ENCODE results near the gene JAG2.

The JAG2 gene

GRCh38 chr14:105181549-105182295 is 13.1 kb upstream of the JAG2 start:
- Mint-ChIP-seq H3K27me3 (peaks cover 64% of the 10 kb centered on the region), H3K4me1 (ENCODE audit: low read depth) (peaks cover 44% of the 10 kb centered on the region), H3K36me3 (ENCODE audit: low read depth) (peaks cover 20% of the 10 kb centered on the region), H3K9me3 (no peaks in the 10 kb centered on the region), H3K27ac (no peak overlapping the region), H3K4me3 (peak overlapping the region; percentile 22)
- intact Hi-C loops (cut with micrococcal nuclease) = no loop called here

- Mint-ChIP-seq H3K4me3 (peak within 1 kb of the TSS; percentile 80), H3K27ac (peak within 1 kb of the TSS; percentile 42), H3K27me3 (peaks cover 70% of the 10 kb centered on the region), H3K4me1 (ENCODE audit: low read depth) (peaks cover 48% of the 10 kb centered on the region), H3K36me3 (ENCODE audit: low read depth) (peaks cover 29% of the 10 kb centered on the region), H3K9me3 (no peaks in the 10 kb centered on the region)
- intact Hi-C loops (cut with micrococcal nuclease) = no loop called here
Observed at GRCh38 chr14:105180592-105181548, 12.3 kb upstream of the JAG2 start, which contains the start of gene NUDT14. Gene NUDT14, minus strand, starts transcription at chr14:105181312. Its CDS starts 103 bp downstream, at chr14:105181209.

DNA sequence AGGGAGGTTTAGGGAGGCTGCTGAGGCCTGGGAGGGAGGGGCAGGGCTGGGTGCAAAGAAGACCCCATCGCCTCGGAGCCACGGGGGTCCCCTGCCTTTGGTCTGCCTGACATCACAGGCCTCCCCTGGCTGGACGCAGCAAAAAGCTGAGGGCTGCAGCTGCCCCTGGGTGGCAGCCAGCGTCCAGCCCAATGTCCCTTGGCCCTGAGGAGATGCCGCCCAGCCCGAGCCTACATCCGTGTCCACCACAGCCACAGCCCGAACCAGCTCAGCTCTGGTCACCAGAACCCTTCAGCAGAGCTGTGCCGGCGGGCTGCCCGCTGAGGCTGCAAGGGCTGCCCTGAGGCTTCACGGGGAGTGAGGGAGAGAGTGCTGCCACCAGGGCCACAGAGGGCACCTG is 10.6 kb upstream of the JAG2 start:
- peaks cover 72% of the 10 kb centered on the region for H3K27me3 Mint-ChIP-seq
- H3K27ac Mint-ChIP-seq = peak overlapping the region; percentile 18
- no peak overlapping the region for H3K4me3 Mint-ChIP-seq
- peaks cover 31% of the 10 kb centered on the region for H3K36me3 Mint-ChIP-seq (ENCODE audit: low read depth)
- no peaks in the 10 kb centered on the region for H3K9me3 Mint-ChIP-seq
- intact Hi-C loops (cut with micrococcal nuclease) = no loop called here
- H3K4me1 Mint-ChIP-seq (ENCODE audit: low read depth) = peaks cover 55% of the 10 kb centered on the region

- Mint-ChIP-seq H3K9me3 (no peaks in the 10 kb centered on the region), H3K27me3 (peaks cover 75% of the 10 kb centered on the region), H3K36me3 (ENCODE audit: low read depth) (peaks cover 31% of the 10 kb centered on the region), H3K27ac (no peak overlapping the region), H3K4me1 (ENCODE audit: low read depth) (peaks cover 57% of the 10 kb centered on the region), H3K4me3 (no peak overlapping the region)
- intact Hi-C loops (cut with micrococcal nuclease) = no loop called here
Observed at GRCh38 chr14:105178868-105179140, 10.2 kb upstream of the JAG2 start.

DNA sequence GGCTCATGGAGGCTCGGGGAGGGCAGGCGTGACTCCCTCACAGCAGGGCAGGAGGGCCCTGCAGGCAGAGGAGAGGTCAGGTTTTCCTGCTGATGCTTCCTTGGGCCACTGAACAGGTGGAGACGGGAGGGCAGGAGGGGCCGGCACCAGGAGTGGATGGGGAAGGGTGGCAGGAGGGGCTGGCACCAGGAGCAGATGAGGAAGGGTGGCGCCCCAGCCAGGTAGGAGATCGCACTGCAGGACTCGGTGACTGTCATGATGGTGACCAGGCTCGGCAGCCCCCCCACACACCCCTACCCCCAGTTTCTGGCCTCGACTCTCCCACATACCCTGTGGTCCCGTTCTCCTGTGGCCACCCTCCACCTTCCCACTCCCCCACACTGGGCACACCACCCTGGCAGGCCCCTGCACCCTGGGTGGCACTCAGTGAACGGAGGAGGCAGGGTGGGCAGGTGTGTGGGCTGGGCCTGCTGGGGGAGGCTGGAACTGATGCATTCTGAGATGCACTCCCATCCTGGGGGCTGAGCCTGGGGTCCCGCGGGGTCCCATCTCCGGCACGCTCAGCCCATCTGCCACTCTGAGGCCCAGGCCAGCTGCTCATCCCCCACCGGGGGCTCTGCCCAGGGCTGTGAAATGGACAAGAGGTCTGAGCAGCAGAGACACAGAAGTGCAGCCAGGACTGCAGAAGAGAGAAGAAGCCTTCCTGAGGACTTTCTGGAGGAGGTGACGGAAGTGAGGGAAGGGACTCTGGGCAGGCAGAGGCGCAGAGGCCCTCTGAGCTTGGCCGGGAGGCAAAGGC is 9.7 kb upstream of the JAG2 start:
- intact Hi-C loops (cut with micrococcal nuclease) = no loop called here
- H3K27me3 Mint-ChIP-seq = peaks cover 76% of the 10 kb centered on the region
- H3K4me3 Mint-ChIP-seq = no peak overlapping the region
- H3K4me1 Mint-ChIP-seq (ENCODE audit: low read depth) = peaks cover 57% of the 10 kb centered on the region
- peak overlapping the region; percentile 37 for H3K27ac Mint-ChIP-seq
- no peaks in the 10 kb centered on the region for H3K9me3 Mint-ChIP-seq
- H3K36me3 Mint-ChIP-seq (ENCODE audit: low read depth) = peaks cover 31% of the 10 kb centered on the region

DNA sequence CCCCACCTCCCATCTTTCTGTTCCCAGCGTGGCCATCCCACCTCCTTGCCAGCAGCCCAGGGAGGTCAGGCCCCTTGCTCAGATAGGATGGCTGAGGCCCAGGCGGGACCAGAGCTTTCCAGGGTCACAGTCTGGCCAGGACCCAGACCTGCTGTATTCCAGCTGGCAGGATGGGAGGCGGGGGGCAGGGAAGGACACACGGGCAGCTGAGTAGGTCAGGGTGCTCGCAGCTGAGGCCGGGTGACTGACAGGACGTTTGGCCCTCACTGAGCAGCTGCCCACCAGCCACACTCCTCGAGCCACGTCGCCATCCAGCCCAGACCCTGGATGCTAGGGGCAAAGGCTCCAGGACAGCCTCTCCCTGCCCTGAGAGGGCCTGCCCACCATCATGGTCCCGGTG is 8.5 kb upstream of the JAG2 start:
- Mint-ChIP-seq H3K36me3 (ENCODE audit: low read depth) (peaks cover 31% of the 10 kb centered on the region), H3K9me3 (no peaks in the 10 kb centered on the region), H3K27ac (no peak overlapping the region), H3K4me1 (ENCODE audit: low read depth) (peaks cover 50% of the 10 kb centered on the region), H3K4me3 (no peak overlapping the region), H3K27me3 (peaks cover 78% of the 10 kb centered on the region)
- intact Hi-C loops (cut with micrococcal nuclease) = no loop called here

DNA sequence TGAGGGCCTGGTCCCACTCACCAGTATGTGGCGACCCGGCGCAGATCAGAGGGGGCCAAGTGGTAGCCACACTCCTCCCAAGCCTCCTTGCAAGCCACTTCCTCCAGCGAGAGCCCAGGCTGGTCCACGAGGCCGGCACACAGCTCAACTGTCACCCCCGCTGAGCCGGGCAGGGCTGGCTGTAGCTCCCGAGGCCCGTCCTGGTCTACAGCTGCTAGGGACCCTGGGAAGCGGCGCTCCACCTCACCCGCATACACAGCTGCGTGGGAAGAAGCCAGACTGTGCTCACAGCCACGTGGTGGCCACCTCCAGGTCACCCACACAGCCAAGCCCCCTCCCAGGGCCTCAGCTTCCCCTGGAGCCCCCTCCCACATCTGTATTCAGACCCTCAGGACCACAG is 7.9 kb upstream of the JAG2 start:
- no peaks in the 10 kb centered on the region for H3K9me3 Mint-ChIP-seq
- peaks cover 80% of the 10 kb centered on the region for H3K27me3 Mint-ChIP-seq
- no peak overlapping the region for H3K27ac Mint-ChIP-seq
- H3K36me3 Mint-ChIP-seq (ENCODE audit: low read depth) = peaks cover 31% of the 10 kb centered on the region
- peaks cover 47% of the 10 kb centered on the region for H3K4me1 Mint-ChIP-seq (ENCODE audit: low read depth)
- H3K4me3 Mint-ChIP-seq = no peak overlapping the region
- intact Hi-C loops (cut with micrococcal nuclease) = no loop called here

- Mint-ChIP-seq H3K4me1 (ENCODE audit: low read depth) (peaks cover 41% of the 10 kb centered on the region), H3K27ac (no peak overlapping the region), H3K4me3 (no peak overlapping the region), H3K27me3 (peaks cover 93% of the 10 kb centered on the region), H3K36me3 (ENCODE audit: low read depth) (peaks cover 31% of the 10 kb centered on the region), H3K9me3 (no peaks in the 10 kb centered on the region)
- intact Hi-C loops (cut with micrococcal nuclease) = no loop called here
Observed at GRCh38 chr14:105173901-105174894, 5.6 kb upstream of the JAG2 start.

- Mint-ChIP-seq H3K36me3 (ENCODE audit: low read depth) (peaks cover 25% of the 10 kb centered on the region), H3K4me1 (ENCODE audit: low read depth) (peaks cover 38% of the 10 kb centered on the region), H3K27me3 (peaks cover 92% of the 10 kb centered on the region), H3K27ac (no peak overlapping the region), H3K4me3 (no peak overlapping the region), H3K9me3 (no peaks in the 10 kb centered on the region)
- intact Hi-C loops (cut with micrococcal nuclease) = no loop called here
Observed at GRCh38 chr14:105173145-105173544, 4.6 kb upstream of the JAG2 start.

DNA sequence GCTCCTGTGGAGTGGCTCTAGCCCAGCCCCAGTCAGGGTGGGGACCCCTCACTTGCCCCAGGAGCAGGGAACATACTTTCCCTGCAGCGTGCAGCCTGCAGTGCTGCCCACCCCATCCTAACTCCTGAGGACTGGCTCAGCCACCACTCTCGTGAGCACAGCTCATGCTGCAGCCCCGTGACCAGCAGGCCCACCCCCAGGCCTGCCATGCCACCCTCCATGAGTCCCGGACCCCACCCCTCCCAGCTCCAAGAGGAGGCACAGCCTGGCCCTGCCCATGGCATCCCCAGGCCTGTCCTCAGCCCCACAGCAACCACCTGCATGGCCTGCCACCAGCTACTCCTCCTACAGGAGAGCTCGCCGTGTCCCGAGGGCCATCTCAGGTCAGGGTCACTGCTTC is 3.9 kb upstream of the JAG2 start:
- intact Hi-C loops (cut with micrococcal nuclease) = no loop called here
- H3K4me1 Mint-ChIP-seq (ENCODE audit: low read depth) = peaks cover 32% of the 10 kb centered on the region
- peaks cover 89% of the 10 kb centered on the region for H3K27me3 Mint-ChIP-seq
- H3K4me3 Mint-ChIP-seq = no peak overlapping the region
- peaks cover 18% of the 10 kb centered on the region for H3K36me3 Mint-ChIP-seq (ENCODE audit: low read depth)
- no peaks in the 10 kb centered on the region for H3K9me3 Mint-ChIP-seq
- no peak overlapping the region for H3K27ac Mint-ChIP-seq

DNA sequence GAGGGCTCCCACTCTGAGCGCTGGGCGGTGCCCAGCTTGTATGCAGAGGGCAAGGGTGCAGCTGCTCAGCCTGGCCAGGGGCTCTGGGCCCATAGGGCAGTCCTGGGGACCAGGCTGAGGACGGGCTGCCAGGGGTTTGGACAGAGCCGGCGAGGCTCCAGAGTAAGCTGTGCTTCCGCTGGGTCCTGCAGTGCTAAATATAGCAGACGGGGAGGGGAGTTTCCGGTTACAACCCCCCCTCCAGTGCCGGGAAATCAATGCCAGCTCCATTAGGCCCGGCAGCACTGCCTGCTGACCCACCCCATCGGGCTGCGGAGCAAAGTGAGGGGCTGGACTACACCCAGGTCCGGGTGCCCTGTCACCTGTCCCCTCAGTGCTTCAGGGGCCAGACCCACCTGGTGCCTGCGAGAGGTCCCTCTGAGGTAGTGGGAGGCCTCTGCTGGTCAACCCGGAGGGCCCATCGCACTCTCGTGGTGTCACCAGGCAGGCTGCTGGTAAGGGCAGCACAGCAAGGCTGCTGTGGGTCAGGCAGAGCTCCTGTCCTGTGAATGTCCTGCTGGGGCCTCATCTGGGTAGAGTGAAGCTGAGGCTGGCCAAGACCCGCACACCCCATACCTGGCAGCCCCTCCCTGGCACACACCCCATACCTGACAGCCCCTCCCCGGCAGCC is 2.6 kb upstream of the JAG2 start:
- H3K36me3 Mint-ChIP-seq (ENCODE audit: low read depth) = peaks cover 5% of the 10 kb centered on the region
- H3K4me1 Mint-ChIP-seq (ENCODE audit: low read depth) = peaks cover 23% of the 10 kb centered on the region
- no peak overlapping the region for H3K27ac Mint-ChIP-seq
- intact Hi-C loops (cut with micrococcal nuclease) = no loop called here
- H3K4me3 Mint-ChIP-seq = no peak overlapping the region
- H3K9me3 Mint-ChIP-seq = no peaks in the 10 kb centered on the region
- peaks cover 87% of the 10 kb centered on the region for H3K27me3 Mint-ChIP-seq

- Mint-ChIP-seq H3K27ac (no peak overlapping the region), H3K27me3 (peaks cover 87% of the 10 kb centered on the region), H3K9me3 (no peaks in the 10 kb centered on the region), H3K4me3 (no peak overlapping the region), H3K4me1 (ENCODE audit: low read depth) (peaks cover 20% of the 10 kb centered on the region), H3K36me3 (ENCODE audit: low read depth) (no peaks in the 10 kb centered on the region)
- intact Hi-C loops (cut with micrococcal nuclease) = no loop called here
Observed at GRCh38 chr14:105169776-105170655, 1.4 kb upstream of the JAG2 start.

All from dendritic cell treated with granulocyte-macrophage colony-stimulating factor and Interleukin-4, amounts not matched to agents 40 ng/mL and 50 ng/mL, for 4 days (primary cell).